ENCODE data around the gene KIAA1958. TPM values are rescaled to one million over a fixed set of nuclear protein-coding genes. Genes with fewer than 3 reads are reported as not detected.

KIAA1958 gene
- total and polyA plus RNA-seq, 2 of the 8 experiments (the other 6 are each of a cell fraction or from before 2014, with no cell fraction given): 11.4 to 43.8 TPM

- DNase-seq (ENCODE audit: low read depth in 1 of 2, low spot score in 2 of 2) (no peak), FAIRE-seq (no peak)
- Histone ChIP-seq H3K9me3 (ENCODE audit: insufficient read depth in 2 of 2, low read depth in 1 of 2, low read length in 1 of 2) (no peaks in the 10 kb centered on the region), H3K27ac (ENCODE audit: low read depth, low read length) (no peak overlapping the region), H3K79me2 (ENCODE audit: control insufficient read depth in 1 of 2, insufficient read depth in 2 of 2, low read length in 2 of 2) (no peaks in the 10 kb centered on the region), H3K36me3 (ENCODE audit: control insufficient read depth in 2 of 4, insufficient read depth in 4 of 4, low read length in 3 of 4) (peaks cover 0 to 2% (median 1%) of the 10 kb centered on the region in 4 experiments; a peak in 3 of 8 replicates), H3K27me3 (replicated peaks in 1 of 4; ENCODE audit: control insufficient read depth in 3 of 4, extremely low read depth in 1 of 4, insufficient read depth in 3 of 4, low read length in 3 of 4) (no peaks in the 10 kb centered on the region), H2AK5ac (ENCODE audit: low read depth, low read length) (no peak overlapping the region), H3K4me2 (ENCODE audit: insufficient read depth in 1 of 2, low read depth in 2 of 2, low read length in 2 of 2) (no peak overlapping the region), H4K20me1 (replicated peaks in 1 of 2; ENCODE audit: control insufficient read depth in 1 of 2, insufficient read depth in 2 of 2, low read length in 2 of 2) (peaks cover 0 to 1% of the 10 kb centered on the region in 2 experiments), H4K91ac (replicated peaks; ENCODE audit: insufficient read length, low read length) (no peak overlapping the region), H2BK12ac (ENCODE audit: low read depth, low read length) (no peak overlapping the region), H2BK20ac (ENCODE audit: low read length) (no peak overlapping the region), H3K56ac (replicated peaks; ENCODE audit: insufficient read length, low read depth, low read length) (no peak overlapping the region), H3K79me1 (ENCODE audit: low read depth, low read length) (no peaks in the 10 kb centered on the region), H3K23me2 (ENCODE audit: low read depth, low read length) (no peaks in the 10 kb centered on the region), H3K14ac (ENCODE audit: insufficient read length) (no peak overlapping the region), H2BK15ac (ENCODE audit: low read length) (no peak overlapping the region), H3K4ac (replicated peaks; ENCODE audit: insufficient read length, low read depth, low read length) (no peak overlapping the region), H3K18ac (ENCODE audit: extremely low read depth, low read length) (no peak overlapping the region), H4K5ac (ENCODE audit: insufficient read length, low read depth, low read length) (no peak overlapping the region), H3K23ac (ENCODE audit: insufficient read length) (no peak overlapping the region), H2BK120ac (replicated peaks; ENCODE audit: low read depth, low read length) (no peak overlapping the region), H3K9ac (replicated peaks in 1 of 4; ENCODE audit: extremely low read depth in 1 of 4, low read depth in 3 of 4, low read length in 3 of 4) (no peak overlapping the region), H2AFZ (ENCODE audit: low read length) (no peak overlapping the region), H2BK5ac (ENCODE audit: low read depth, low read length) (no peak overlapping the region), H4K8ac (ENCODE audit: extremely low read depth, insufficient read depth, low read length) (no peak overlapping the region), H3K4me3 (ENCODE audit: extremely low read depth in 1 of 4, insufficient read depth in 2 of 4, low read depth in 3 of 4, low read length in 4 of 4) (no peak overlapping the region), H3K4me1 (replicated peaks in 1 of 4; ENCODE audit: control insufficient read depth in 3 of 4, insufficient read depth in 4 of 4, low read length in 3 of 4) (no peaks in the 10 kb centered on the region)
- ChIA-PET POLR2A (ENCODE audit: partially characterized antibody) (interaction anchor here (1.3 kb wide), 1 partner anchor 9 kb away, joined by 3 read pairs; no protein-coding TSS in a partner anchor), CTCF (ENCODE audit: partially characterized antibody) (interaction anchor here (0.7 to 2.5 kb wide), 3 partner anchors 14 to 298 kb away, joined by 3 to 6 read pairs (median 3); no protein-coding TSS in a partner anchor)
- WGBS, 2 experiments (ENCODE audit: extremely low coverage in 1 of 2, insufficient coverage in 1 of 2, insufficient read length in 1 of 2, insufficient replicate concordance in 2 of 2, low coverage in 1 of 2, low lambda C conversion rate in 2 of 2, missing lambda C conversion rate in 1 of 2): 80% methylated on average over 3 of the region's 3 CpGs; no CpG with 5 or more reads in 1 of the 2 experiments
- TF ChIP-seq POLR2A (IDR thresholded peaks at IDR 0.05; ENCODE audit: control extremely low read depth in 1 of 2, low read depth in 2 of 2, low read length in 2 of 2) (no peak), SIN3A (conservative IDR thresholded peaks at IDR 0.05 in 1 of 2, IDR thresholded peaks at IDR 0.05 in 1 of 2; ENCODE audit: low read depth in 1 of 2, low read length in 2 of 2) (no peak), GTF2F1 (IDR thresholded peaks at IDR 0.05; ENCODE audit: borderline replicate concordance, low read depth, low read length) (no peak), MAFK (IDR thresholded peaks at IDR 0.05; ENCODE audit: low read depth, low read length) (no peak), EP300 (IDR thresholded peaks at IDR 0.05; ENCODE audit: borderline replicate concordance in 1 of 2, low read depth in 2 of 2, low read length in 2 of 2) (no peak), BRCA1 (IDR thresholded peaks at IDR 0.05; ENCODE audit: low read depth, low read length) (no peak), CHD1 (IDR thresholded peaks at IDR 0.05; ENCODE audit: low read depth, low read length) (no peak), TBP (IDR thresholded peaks at IDR 0.05; ENCODE audit: low read depth, low read length) (no peak), YY1 (IDR thresholded peaks at IDR 0.05; ENCODE audit: low read depth, low read length) (no peak), PHF8 (conservative IDR thresholded peaks at IDR 0.05; ENCODE audit: low read depth, low read length) (no peak), RBBP5 (IDR thresholded peaks at IDR 0.05; ENCODE audit: borderline replicate concordance, low read depth, low read length) (no peak), SRF (IDR thresholded peaks at IDR 0.05; ENCODE audit: low read depth, low read length) (no peak), NRF1 (IDR thresholded peaks at IDR 0.05; ENCODE audit: low read depth, low read length) (no peak)
- TF ChIP-seq, protein P1, sequence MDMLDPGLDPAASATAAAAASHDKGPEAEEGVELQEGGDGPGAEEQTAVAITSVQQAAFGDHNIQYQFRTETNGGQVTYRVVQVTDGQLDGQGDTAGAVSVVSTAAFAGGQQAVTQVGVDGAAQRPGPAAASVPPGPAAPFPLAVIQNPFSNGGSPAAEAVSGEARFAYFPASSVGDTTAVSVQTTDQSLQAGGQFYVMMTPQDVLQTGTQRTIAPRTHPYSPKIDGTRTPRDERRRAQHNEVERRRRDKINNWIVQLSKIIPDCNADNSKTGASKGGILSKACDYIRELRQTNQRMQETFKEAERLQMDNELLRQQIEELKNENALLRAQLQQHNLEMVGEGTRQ (IDR thresholded peaks at IDR 0.05; ENCODE audit: low read length): no peak
Measured at GRCh38 chr9:112664531-112664930, 177.9 kb downstream of the KIAA1958 start.

All from H1 (cell line).